Nephron (organoid): ENCODE results near the gene ZNF281.

ENCODE experiments used
- H3K27ac Mint-ChIP-seq, 3 experiments: 2 replicates each; pipeline ENCODE4 v1.8.0; 2020; ENCODE audit warnings: mixed read lengths in 3 of 3, mild to moderate bottlenecking in 2 of 3, moderate library complexity in 1 of 3
- H3K27me3 Mint-ChIP-seq: 2 replicates; pipeline ENCODE4 v1.8.0; 2021; ENCODE audit warnings: low read depth, mild to moderate bottlenecking, moderate library complexity, mixed read lengths
- H3K36me3 Mint-ChIP-seq: 2 replicates; pipeline ENCODE4 v1.8.0; 2020; ENCODE audit warnings: low read depth, mixed read lengths
- H3K4me1 Mint-ChIP-seq: 2 replicates; pipeline ENCODE4 v1.8.0; 2020; ENCODE audit warnings: mixed read lengths
- H3K4me3 Mint-ChIP-seq, 3 experiments: 2 replicates each; pipeline ENCODE4 v1.8.0; 2020; ENCODE audit warnings: mild to moderate bottlenecking in 3 of 3, mixed read lengths in 3 of 3, moderate library complexity in 2 of 3
- H3K9me3 Mint-ChIP-seq: 2 replicates; pipeline ENCODE4 v1.8.0; 2020; ENCODE audit warnings: mixed read lengths
- CTCF ChIP-seq, 3 experiments: fragments of 200-600 bp; sonication (generic); IDR thresholded peaks; one replicate each; pipeline ENCODE4 v1.5.0; 2021; ENCODE audit warnings: antibody characterized with exemption in 3 of 3; ENCODE audit not compliant: unreplicated experiment in 3 of 3

The ZNF281 gene

GRCh38 chr1:200378096-200378495, 31.7 kb downstream of the ZNF281 start:
- TF ChIP-seq CTCF (IDR thresholded peaks at IDR 0.05; ENCODE audit: unreplicated experiment in 3 of 3): no peak
- Mint-ChIP-seq H3K36me3 (no peaks in the 10 kb centered on the region), H3K27me3 (peaks cover 12% of the 10 kb centered on the region), H3K4me1 (peaks cover 13% of the 10 kb centered on the region), H3K9me3 (no peaks in the 10 kb centered on the region), H3K27ac (no peak overlapping the region), H3K4me3 (no peak overlapping the region)

- Mint-ChIP-seq H3K9me3 (no peaks in the 10 kb centered on the region), H3K27me3 (peaks cover 12% of the 10 kb centered on the region), H3K4me3 (no peak overlapping the region), H3K36me3 (no peaks in the 10 kb centered on the region), H3K4me1 (peaks cover 13% of the 10 kb centered on the region), H3K27ac (no peak overlapping the region)
- TF ChIP-seq CTCF (IDR thresholded peaks at IDR 0.05; ENCODE audit: unreplicated experiment in 3 of 3): no peak
These were observed 33.3 kb downstream of the ZNF281 start for GRCh38 chr1:200376528-200376927.

DNA sequence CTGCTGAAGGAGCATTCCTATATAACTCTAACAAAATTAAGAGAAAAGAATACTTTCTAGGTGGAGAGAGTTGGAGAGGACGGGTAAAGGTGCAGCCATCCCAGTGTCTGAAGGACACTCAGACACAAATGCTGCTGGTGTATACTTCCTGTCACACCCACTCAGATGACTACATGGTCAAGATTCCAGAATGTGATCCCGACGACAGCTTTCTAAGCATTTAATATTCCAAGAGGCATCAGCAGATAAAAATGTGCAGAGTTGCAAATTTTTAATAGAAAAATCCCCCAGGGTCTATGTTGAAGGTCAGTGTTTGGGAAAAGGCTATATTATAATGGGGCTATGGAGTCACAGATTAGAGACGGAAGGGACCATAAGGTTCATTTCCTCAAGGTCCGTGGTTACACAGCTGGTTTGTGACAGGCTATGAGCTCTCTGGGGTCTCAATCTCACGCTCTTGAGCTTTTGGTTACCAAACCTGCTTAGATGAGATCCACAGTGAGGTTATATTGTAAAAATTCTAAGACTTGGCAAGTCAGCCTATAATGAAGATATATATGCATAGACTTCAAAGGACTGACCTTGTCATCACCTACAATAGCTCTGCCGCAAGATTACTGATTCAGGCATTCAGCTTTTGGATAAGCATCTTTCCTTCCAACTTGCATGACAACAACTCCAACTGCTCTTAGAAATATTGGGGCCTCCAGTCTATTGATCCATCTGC, 35.1 kb downstream of the ZNF281 start:
- Mint-ChIP-seq H3K27me3 (peaks cover 12% of the 10 kb centered on the region), H3K4me1 (peaks cover 15% of the 10 kb centered on the region), H3K36me3 (no peaks in the 10 kb centered on the region), H3K4me3 (no peak overlapping the region), H3K27ac (peak overlapping the region in 1 of 3 experiments; percentile 3), H3K9me3 (no peaks in the 10 kb centered on the region)
- TF ChIP-seq CTCF (IDR thresholded peaks at IDR 0.05; ENCODE audit: unreplicated experiment in 3 of 3): no peak

DNA sequence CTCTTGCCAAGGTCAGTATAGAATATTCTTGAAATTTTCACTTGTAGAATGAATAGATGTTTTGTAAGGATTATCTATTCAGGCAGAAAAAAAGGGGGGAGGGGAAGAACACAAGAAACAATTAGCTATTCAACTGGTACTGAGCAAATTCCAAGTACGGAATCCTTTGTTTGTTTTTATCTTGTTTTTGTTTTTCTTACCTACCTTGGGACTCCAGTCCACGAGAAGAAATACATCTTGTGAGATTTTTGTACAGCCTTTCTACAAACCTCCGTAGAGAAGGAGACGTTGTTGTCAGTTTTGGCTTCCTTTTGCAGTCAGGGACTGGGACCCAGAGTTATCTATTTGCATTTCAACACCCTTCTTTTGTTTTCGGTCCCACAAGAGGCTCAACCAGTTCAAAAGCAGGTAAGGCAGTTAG, 36.0 kb downstream of the ZNF281 start:
- no peak overlapping the region for H3K4me3 Mint-ChIP-seq
- peaks cover 16% of the 10 kb centered on the region for H3K4me1 Mint-ChIP-seq
- no peaks in the 10 kb centered on the region for H3K9me3 Mint-ChIP-seq
- H3K27ac Mint-ChIP-seq: peak overlapping the region; percentile 3 to 19 (median 9)
- H3K27me3 Mint-ChIP-seq: peaks cover 12% of the 10 kb centered on the region
- H3K36me3 Mint-ChIP-seq: no peaks in the 10 kb centered on the region
- TF ChIP-seq CTCF (IDR thresholded peaks at IDR 0.05; ENCODE audit: unreplicated experiment in 3 of 3): no peak

DNA sequence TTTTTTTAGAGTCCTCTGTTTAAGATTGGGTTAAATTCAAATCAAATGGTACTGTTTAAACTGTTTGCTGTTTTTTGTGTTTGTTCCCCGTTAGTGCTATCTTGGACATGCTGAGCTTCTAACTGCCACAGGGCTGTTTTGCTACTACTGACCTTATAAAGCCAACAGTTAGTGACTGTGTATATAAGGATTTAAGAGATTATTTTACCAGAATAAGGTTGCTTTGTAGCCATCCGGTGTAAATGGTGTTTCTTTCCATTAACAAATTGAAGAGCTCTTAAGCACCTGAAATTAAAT, 37.0 kb downstream of the ZNF281 start:
- no peak overlapping the region for H3K4me3 Mint-ChIP-seq
- H3K9me3 Mint-ChIP-seq: no peaks in the 10 kb centered on the region
- no peaks in the 10 kb centered on the region for H3K36me3 Mint-ChIP-seq
- H3K27me3 Mint-ChIP-seq: peaks cover 12% of the 10 kb centered on the region
- peaks cover 23% of the 10 kb centered on the region for H3K4me1 Mint-ChIP-seq
- no peak for TF ChIP-seq CTCF (IDR thresholded peaks at IDR 0.05; ENCODE audit: unreplicated experiment in 3 of 3)
- H3K27ac Mint-ChIP-seq: no peak overlapping the region
